EH (cell line): Measurements from ENCODE around the gene LSAMP.

ENCODE experiments used
- DNase-seq: peaks from one replicate; pipeline ENCODE4 v3.0.0-alpha.2; 2015; ENCODE audit warnings: low read depth

LSAMP gene

GRCh38 chr3:116018646-116019045, 426.6 kb downstream of the LSAMP start:
- DNase-seq: peak; percentile 21

- no peak for DNase-seq
Observed at GRCh38 chr3:116015931-116016330, 429.4 kb downstream of the LSAMP start.

- DNase-seq: no peak
Observed at GRCh38 chr3:116007000-116007399, 438.3 kb downstream of the LSAMP start.

- peak; percentile 95 for DNase-seq
Observed at GRCh38 chr3:116005404-116005803, 439.9 kb downstream of the LSAMP start.

GRCh38 chr3:116002235-116002634, 443.1 kb downstream of the LSAMP start:
- no peak for DNase-seq

GRCh38 chr3:116001151-116001621, 444.1 kb downstream of the LSAMP start:
- peak; percentile 58 for DNase-seq

GRCh38 chr3:116000311-116000710, 445.0 kb downstream of the LSAMP start:
- peak; percentile 88 for DNase-seq

GRCh38 chr3:115999613-116000012, 445.7 kb downstream of the LSAMP start:
- DNase-seq: no peak

- no peak for DNase-seq
Observed at GRCh38 chr3:115999001-115999585, 446.2 kb downstream of the LSAMP start.

- peak; percentile 34 for DNase-seq
Observed at GRCh38 chr3:115996420-115997108, 448.7 kb downstream of the LSAMP start.

- no peak for DNase-seq
Observed at GRCh38 chr3:115990669-115991068, 454.6 kb downstream of the LSAMP start.

GRCh38 chr3:115989684-115990421, 455.4 kb downstream of the LSAMP start:
- peak; percentile 86 for DNase-seq

- peak; percentile 61 for DNase-seq
Observed at GRCh38 chr3:115986555-115987207, 458.6 kb downstream of the LSAMP start.

- no peak for DNase-seq
Observed at GRCh38 chr3:115982629-115983028, 462.7 kb downstream of the LSAMP start.

- DNase-seq: no peak
Observed at GRCh38 chr3:115982108-115982507, 463.2 kb downstream of the LSAMP start.

GRCh38 chr3:115980709-115981108, 464.6 kb downstream of the LSAMP start:
- DNase-seq: no peak

GRCh38 chr3:115977866-115978265, 467.4 kb downstream of the LSAMP start:
- DNase-seq: no peak

GRCh38 chr3:115975796-115976195, 469.5 kb downstream of the LSAMP start:
- DNase-seq: no peak

GRCh38 chr3:115975353-115975752, 469.9 kb downstream of the LSAMP start:
- peak; percentile 52 for DNase-seq

GRCh38 chr3:115974940-115975339, 470.3 kb downstream of the LSAMP start:
- DNase-seq: peak; percentile 1

GRCh38 chr3:115968871-115969270, 476.4 kb downstream of the LSAMP start:
- no peak for DNase-seq

GRCh38 chr3:115961380-115961779, 483.9 kb downstream of the LSAMP start:
- DNase-seq: no peak

GRCh38 chr3:115960799-115961198, 484.5 kb downstream of the LSAMP start:
- DNase-seq: no peak
